Activated T-helper 17 cell treated with anti-CD3 and anti-CD28 coated beads, Interleukin-2, amount 50 U/mL, for 72 hours (primary cell): ENCODE results near the gene ITGA1. TPM values are rescaled to one million over a fixed set of nuclear protein-coding genes. Genes with fewer than 3 reads are reported as not detected.

ENCODE experiments used
- ATAC-seq: fragments of 150-1000 bp; cut with Tn5 transposase; replicated peaks from 2 replicates; pipeline ENCODE4 v1.10.0; 2021; ENCODE audit warnings: mild to moderate bottlenecking, moderate library complexity
- H3K27ac Mint-ChIP-seq: one replicate; pipeline ENCODE4 v1.8.0; 2022; ENCODE audit warnings: mixed read lengths
- H3K27me3 Mint-ChIP-seq: one replicate; pipeline ENCODE4 v1.8.0; 2022; ENCODE audit warnings: mixed read lengths
- H3K36me3 Mint-ChIP-seq: one replicate; pipeline ENCODE4 v1.8.0; 2022; ENCODE audit warnings: low read depth, mild to moderate bottlenecking, mixed read lengths
- H3K4me1 Mint-ChIP-seq: one replicate; pipeline ENCODE4 v1.8.0; 2022; ENCODE audit warnings: mixed read lengths
- H3K4me3 Mint-ChIP-seq: one replicate; pipeline ENCODE4 v1.8.0; 2022; ENCODE audit warnings: mild to moderate bottlenecking, mixed read lengths
- H3K9me3 Mint-ChIP-seq: one replicate; pipeline ENCODE4 v1.8.0; 2022; ENCODE audit warnings: mixed read lengths
- total RNA-seq, 2 donors: library from RNA; stranded (reverse); gene quantifications; one replicate each; pipeline ENCODE4 v1.2.3, GENCODE V29; 2022

The ITGA1 gene
- total RNA-seq, 2 donors from 2014 or later = 3.1 to 14.9 TPM

- no peaks in the 10 kb centered on the region for H3K9me3 Mint-ChIP-seq
- no peak overlapping the region for H3K4me3 Mint-ChIP-seq
- no peak overlapping the region for H3K27ac Mint-ChIP-seq
- no peaks in the 10 kb centered on the region for H3K4me1 Mint-ChIP-seq
- no peak for ATAC-seq
- peaks cover 9% of the 10 kb centered on the region for H3K36me3 Mint-ChIP-seq
- H3K27me3 Mint-ChIP-seq = no peaks in the 10 kb centered on the region
Measured at GRCh38 chr5:52888363-52888762, 100.6 kb downstream of the ITGA1 start.

- H3K36me3 Mint-ChIP-seq = peaks cover 9% of the 10 kb centered on the region
- H3K9me3 Mint-ChIP-seq = no peaks in the 10 kb centered on the region
- H3K27ac Mint-ChIP-seq = no peak overlapping the region
- H3K27me3 Mint-ChIP-seq = no peaks in the 10 kb centered on the region
- no peak overlapping the region for H3K4me3 Mint-ChIP-seq
- no peak for ATAC-seq
- H3K4me1 Mint-ChIP-seq = no peaks in the 10 kb centered on the region
Measured at GRCh38 chr5:52892242-52892878, 104.6 kb downstream of the ITGA1 start.

DNA sequence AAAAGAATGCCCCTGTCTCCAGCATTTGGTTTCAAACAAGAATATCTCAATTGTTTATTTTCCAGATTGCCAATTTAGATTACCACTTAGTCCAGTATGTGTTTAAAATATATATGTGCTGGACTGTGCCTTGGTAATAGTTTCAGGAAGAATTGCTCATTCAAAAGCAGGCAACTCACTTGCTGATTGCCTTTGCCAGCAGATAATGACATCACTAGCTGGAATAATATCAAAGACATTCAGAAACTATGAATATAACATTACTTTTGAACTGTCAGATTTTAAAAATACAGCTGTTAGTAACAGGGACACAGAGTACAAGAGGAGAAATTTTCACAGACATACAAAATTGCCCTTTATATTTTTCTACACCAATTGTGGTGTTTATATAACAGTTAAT lies 105.4 kb downstream of the ITGA1 start:
- Mint-ChIP-seq H3K4me1 (no peaks in the 10 kb centered on the region), H3K36me3 (peaks cover 2% of the 10 kb centered on the region), H3K9me3 (no peaks in the 10 kb centered on the region), H3K27ac (no peak overlapping the region), H3K4me3 (no peak overlapping the region), H3K27me3 (no peaks in the 10 kb centered on the region)
- no peak for ATAC-seq

GRCh38 chr5:52893863-52894262 lies 106.1 kb downstream of the ITGA1 start:
- H3K9me3 Mint-ChIP-seq = no peaks in the 10 kb centered on the region
- no peak for ATAC-seq
- H3K4me1 Mint-ChIP-seq = no peaks in the 10 kb centered on the region
- no peaks in the 10 kb centered on the region for H3K27me3 Mint-ChIP-seq
- no peaks in the 10 kb centered on the region for H3K36me3 Mint-ChIP-seq
- no peak overlapping the region for H3K4me3 Mint-ChIP-seq
- H3K27ac Mint-ChIP-seq = no peak overlapping the region

DNA sequence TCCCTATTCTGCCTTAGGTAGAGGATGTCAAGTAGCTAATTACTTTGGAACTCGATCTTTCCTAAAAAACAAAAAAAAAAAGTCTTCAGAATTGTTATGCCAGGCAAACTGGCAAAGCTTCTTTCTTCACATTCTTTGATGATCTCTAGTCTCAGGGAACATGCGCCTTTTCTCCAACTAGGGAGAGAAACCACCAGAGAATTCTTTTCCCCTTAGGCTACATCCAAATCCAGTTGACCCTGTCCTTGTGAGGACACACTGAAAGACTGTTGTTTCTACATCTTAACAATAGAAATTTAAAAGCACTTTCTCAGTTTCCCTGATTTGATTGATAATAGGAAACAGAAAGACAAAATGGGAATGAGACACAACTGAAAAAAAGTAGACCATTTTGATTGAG lies 106.7 kb downstream of the ITGA1 start:
- no peaks in the 10 kb centered on the region for H3K9me3 Mint-ChIP-seq
- no peaks in the 10 kb centered on the region for H3K27me3 Mint-ChIP-seq
- no peaks in the 10 kb centered on the region for H3K4me1 Mint-ChIP-seq

GRCh38 chr5:52895075-52895474 lies 107.4 kb downstream of the ITGA1 start:
- H3K4me1 Mint-ChIP-seq = no peaks in the 10 kb centered on the region
- no peaks in the 10 kb centered on the region for H3K36me3 Mint-ChIP-seq
- H3K27ac Mint-ChIP-seq = no peak overlapping the region
- H3K9me3 Mint-ChIP-seq = no peaks in the 10 kb centered on the region
- H3K27me3 Mint-ChIP-seq = no peaks in the 10 kb centered on the region
- no peak overlapping the region for H3K4me3 Mint-ChIP-seq
- ATAC-seq = no peak

More for the DNA sequence above, 106.7 kb downstream of the ITGA1 start:
- no peak overlapping the region for H3K27ac Mint-ChIP-seq
- no peaks in the 10 kb centered on the region for H3K36me3 Mint-ChIP-seq
- no peak for ATAC-seq
- H3K4me3 Mint-ChIP-seq = no peak overlapping the region

DNA sequence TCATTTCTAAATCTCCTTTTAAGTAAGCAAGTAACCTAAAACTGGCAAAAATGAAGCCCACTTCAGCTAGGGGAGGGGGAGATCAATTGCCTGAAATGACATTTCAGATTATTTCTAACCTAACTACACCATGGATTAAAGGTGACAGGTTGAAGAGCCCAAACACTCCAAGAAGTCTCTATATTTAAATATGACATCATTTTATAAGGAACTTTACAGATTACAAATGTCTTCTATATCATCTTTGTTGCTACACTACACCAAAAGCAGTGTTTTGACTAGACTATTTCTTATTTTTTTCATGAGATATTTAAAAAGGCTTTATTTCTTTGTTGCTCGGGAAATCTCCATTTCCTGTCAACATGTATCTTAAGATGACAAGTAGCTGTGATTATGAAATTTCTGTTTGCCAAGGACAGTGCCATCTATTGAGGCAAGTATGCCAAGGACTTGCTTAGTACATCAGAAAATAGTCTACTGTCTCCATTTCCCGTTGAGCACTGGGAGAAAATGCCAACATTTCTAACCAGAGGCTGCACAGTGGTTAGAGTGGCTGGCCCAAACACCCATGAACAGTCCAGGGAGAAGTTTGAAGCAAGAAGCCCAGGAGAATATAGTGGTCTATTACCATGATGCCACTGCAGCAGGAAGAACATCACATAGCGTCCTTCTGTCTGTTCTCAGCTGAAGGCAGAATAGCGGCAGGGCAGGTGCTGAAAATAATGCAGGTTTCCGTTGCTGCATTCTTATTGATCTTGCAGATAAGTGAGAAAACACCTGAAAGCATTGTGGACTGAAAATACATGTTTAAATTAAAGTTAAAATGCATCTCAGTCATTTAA lies 108.1 kb downstream of the ITGA1 start:
- H3K4me1 Mint-ChIP-seq = no peaks in the 10 kb centered on the region
- no peaks in the 10 kb centered on the region for H3K9me3 Mint-ChIP-seq
- ATAC-seq = no peak
- H3K27ac Mint-ChIP-seq = no peak overlapping the region
- no peaks in the 10 kb centered on the region for H3K27me3 Mint-ChIP-seq
- H3K4me3 Mint-ChIP-seq = no peak overlapping the region
- peaks cover under 1% of the 10 kb centered on the region for H3K36me3 Mint-ChIP-seq

DNA sequence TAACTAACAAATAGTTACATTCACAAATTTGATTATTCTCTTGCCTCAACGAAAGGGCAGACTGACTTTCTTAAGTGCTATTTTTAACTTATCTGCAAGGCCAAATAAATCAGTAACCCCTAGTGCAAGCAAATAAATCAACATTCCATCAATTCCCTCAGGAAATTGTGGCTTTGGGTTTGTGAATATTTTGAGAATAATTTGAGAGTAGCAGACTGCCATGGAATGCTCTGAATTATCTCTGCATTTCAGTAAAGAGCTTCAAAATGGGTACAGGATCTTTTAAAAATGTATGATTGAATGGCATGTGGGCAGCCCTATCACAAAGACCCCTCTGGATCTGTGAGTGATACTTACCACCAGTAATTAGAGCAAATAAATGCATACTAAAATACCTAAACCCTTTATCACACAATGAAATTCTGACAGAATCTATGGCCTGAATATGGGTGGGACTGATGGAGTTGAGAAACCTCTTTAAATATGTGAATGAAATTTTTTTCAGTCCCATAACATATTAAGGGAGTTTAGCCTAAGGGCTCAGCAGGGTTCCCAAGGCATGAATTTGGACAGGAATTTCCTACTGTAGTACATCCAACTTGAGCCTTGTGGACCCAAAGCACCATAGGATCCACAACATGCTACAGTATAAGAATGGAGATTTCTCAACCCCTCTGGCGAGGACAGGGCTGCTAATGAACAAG lies 109.0 kb downstream of the ITGA1 start:
- Mint-ChIP-seq H3K27me3 (no peaks in the 10 kb centered on the region), H3K4me1 (no peaks in the 10 kb centered on the region), H3K36me3 (peaks cover 9% of the 10 kb centered on the region), H3K27ac (no peak overlapping the region), H3K9me3 (no peaks in the 10 kb centered on the region), H3K4me3 (no peak overlapping the region)
- no peak for ATAC-seq

- H3K27me3 Mint-ChIP-seq = no peaks in the 10 kb centered on the region
- H3K27ac Mint-ChIP-seq = no peak overlapping the region
- no peaks in the 10 kb centered on the region for H3K9me3 Mint-ChIP-seq
- ATAC-seq = no peak
- no peak overlapping the region for H3K4me3 Mint-ChIP-seq
- H3K4me1 Mint-ChIP-seq = no peaks in the 10 kb centered on the region
- H3K36me3 Mint-ChIP-seq = peaks cover 12% of the 10 kb centered on the region
Measured at GRCh38 chr5:52897238-52897614, 109.5 kb downstream of the ITGA1 start.

DNA sequence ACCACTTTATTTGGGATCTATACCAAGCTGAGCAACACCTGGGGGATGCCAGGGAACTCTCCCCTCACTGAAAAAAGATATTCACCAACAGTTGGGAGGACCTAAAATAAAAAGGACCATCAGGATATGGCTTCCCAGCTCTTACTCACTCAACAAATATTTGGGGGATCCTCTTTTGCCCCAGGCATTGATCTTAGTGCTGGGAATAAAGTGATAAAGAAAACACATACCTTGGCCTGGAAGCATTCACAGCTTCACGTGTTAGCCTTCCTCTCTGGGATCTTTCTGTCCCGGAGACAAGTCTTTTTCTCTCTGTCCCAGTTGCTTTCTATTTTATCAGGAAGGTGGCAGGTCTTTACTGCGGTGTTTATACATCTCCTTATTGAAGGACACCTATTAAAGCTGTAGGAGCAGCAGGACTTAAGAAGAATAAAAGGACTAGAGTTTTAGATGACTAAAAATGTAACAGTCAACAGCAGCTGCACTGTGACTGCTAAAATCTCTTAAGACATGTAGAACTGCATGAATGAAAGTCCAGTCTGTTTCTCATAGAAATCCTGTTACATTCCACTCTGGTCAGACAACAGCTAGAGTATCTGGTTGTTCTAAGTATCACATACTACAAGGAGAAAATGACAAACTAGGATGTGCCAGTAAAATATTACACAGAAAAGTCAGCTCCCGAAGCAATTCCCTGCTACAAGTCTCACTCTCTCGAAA lies 111.4 kb downstream of the ITGA1 start:
- Mint-ChIP-seq H3K4me3 (no peak overlapping the region), H3K27ac (no peak overlapping the region), H3K4me1 (no peaks in the 10 kb centered on the region), H3K36me3 (peaks cover 12% of the 10 kb centered on the region), H3K9me3 (no peaks in the 10 kb centered on the region), H3K27me3 (no peaks in the 10 kb centered on the region)
- no peak for ATAC-seq

DNA sequence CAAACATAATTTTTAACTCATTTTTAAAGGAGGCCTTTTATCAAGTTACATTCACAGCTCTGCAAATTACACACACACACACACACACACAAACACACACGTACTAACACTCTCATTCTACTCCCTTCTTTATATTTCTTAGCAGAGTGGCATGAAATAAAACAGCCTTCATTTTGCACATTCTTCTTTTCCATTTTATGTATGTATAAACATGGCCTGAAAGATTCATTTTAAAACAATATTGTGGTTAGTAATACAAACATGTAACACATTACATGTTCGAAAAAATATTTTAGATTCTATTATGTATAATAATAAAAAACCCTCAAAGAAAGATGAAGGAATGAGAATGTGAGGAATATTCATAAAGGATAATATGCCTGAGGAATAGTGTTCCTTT lies 115.4 kb downstream of the ITGA1 start:
- Mint-ChIP-seq H3K4me3 (no peak overlapping the region), H3K9me3 (no peaks in the 10 kb centered on the region), H3K36me3 (peaks cover 12% of the 10 kb centered on the region), H3K27ac (no peak overlapping the region), H3K4me1 (no peaks in the 10 kb centered on the region), H3K27me3 (no peaks in the 10 kb centered on the region)
- no peak for ATAC-seq

DNA sequence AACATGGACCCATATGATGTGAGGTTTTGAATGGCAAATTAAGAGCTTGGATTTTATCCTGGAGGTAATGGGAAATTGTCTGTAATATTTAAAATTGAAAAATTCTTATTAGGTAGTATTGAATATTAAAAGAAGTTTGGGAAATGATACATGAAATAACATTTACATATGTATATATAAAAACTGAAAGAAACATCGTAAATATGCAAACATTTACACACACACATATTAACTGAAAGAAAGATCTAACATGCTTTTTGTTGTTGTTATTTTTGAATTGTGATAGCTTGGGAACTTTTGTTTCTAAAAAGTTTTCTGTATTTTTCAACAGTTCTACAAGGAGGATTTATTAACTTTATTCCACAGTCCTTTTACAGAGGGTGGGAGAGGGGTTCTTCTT lies 118.6 kb downstream of the ITGA1 start:
- Mint-ChIP-seq H3K4me1 (no peaks in the 10 kb centered on the region), H3K27ac (no peak overlapping the region), H3K27me3 (no peaks in the 10 kb centered on the region), H3K36me3 (peaks cover 5% of the 10 kb centered on the region), H3K4me3 (no peak overlapping the region), H3K9me3 (no peaks in the 10 kb centered on the region)
- ATAC-seq = no peak

DNA sequence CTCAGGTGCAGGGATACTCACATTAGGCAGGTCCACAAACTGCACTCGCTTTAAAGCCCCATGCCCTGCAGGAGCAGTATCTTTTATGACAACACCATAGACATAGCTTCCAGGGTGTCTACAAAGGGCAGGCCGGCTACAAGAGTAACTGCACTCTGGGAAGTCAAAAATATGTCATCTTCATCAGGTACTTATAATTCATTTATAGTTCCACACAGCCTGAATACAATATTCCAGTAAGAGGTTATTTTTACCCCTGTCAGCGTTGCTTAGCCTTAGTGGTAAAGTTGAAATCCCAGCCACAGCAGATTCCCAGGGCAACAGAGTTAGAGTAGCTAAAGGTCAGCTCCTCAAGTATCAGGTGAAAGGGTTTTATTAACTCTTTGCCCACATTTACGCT lies 119.1 kb downstream of the ITGA1 start:
- Mint-ChIP-seq H3K27ac (peak overlapping the region; percentile 12), H3K4me1 (no peaks in the 10 kb centered on the region), H3K4me3 (no peak overlapping the region), H3K27me3 (no peaks in the 10 kb centered on the region), H3K36me3 (peaks cover 1% of the 10 kb centered on the region), H3K9me3 (no peaks in the 10 kb centered on the region)
- ATAC-seq = no peak

GRCh38 chr5:52909192-52909591 lies 121.5 kb downstream of the ITGA1 start:
- ATAC-seq = no peak
- Mint-ChIP-seq H3K4me1 (no peaks in the 10 kb centered on the region), H3K36me3 (no peaks in the 10 kb centered on the region)

More at GRCh38 chr5:52909192-52909591, 121.5 kb downstream of the ITGA1 start:
- Mint-ChIP-seq H3K27me3 (no peaks in the 10 kb centered on the region), H3K9me3 (no peaks in the 10 kb centered on the region), H3K27ac (no peak overlapping the region), H3K4me3 (no peak overlapping the region)
